ENCODE results near the gene PARD3.

DNA sequence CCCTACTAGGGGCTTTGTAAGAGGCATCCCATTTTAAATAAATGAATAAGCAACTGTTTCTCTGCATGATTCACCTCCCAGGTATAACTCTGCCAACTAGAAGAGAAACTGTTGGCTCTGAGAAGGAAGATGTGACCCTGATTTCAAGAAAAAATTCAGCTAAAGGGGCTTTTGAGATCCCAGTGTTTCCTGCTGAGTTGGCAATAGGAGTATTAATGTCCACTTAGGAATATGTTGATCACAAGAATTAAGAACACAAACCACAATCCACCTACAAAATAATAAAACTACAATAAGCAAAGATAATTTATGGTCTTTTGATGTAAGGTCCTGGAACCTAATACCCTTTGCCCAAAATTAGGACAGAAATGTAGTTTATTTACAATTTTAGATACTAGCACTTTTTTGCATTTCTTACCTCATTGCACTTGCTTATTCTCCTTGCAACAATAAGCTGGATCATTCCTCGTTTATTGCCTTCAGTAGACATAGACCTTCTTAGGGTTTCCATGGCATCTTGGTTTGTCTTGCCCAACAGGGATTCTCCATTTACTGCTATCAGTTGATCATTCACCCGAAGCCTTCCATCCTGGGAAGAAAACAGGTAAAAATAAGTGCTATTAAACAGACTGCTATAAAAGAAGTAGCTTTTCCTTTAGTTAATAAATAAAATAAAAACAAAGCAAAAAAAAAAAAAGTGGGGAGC lies 456.2 kb downstream of the PARD3 start:
- TF ChIP-seq, protein P1, sequence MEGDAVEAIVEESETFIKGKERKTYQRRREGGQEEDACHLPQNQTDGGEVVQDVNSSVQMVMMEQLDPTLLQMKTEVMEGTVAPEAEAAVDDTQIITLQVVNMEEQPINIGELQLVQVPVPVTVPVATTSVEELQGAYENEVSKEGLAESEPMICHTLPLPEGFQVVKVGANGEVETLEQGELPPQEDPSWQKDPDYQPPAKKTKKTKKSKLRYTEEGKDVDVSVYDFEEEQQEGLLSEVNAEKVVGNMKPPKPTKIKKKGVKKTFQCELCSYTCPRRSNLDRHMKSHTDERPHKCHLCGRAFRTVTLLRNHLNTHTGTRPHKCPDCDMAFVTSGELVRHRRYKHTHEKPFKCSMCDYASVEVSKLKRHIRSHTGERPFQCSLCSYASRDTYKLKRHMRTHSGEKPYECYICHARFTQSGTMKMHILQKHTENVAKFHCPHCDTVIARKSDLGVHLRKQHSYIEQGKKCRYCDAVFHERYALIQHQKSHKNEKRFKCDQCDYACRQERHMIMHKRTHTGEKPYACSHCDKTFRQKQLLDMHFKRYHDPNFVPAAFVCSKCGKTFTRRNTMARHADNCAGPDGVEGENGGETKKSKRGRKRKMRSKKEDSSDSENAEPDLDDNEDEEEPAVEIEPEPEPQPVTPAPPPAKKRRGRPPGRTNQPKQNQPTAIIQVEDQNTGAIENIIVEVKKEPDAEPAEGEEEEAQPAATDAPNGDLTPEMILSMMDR (IDR thresholded peaks at IDR 0.05): no peak
- TF ChIP-seq EZH2phosphoT487 (IDR thresholded peaks at IDR 0.05): no peak

Data from neural progenitor cell (in vitro differentiated cells).